Duodenal mucosa (tissue), 2 donors: ENCODE measurements around the gene PHYKPL.
A peak's percentile ranks its signal among the peaks of the same experiment; 100 is the strongest.

Experiments
- H3K27ac ChIP-seq: one replicate; pipeline ENCODE4 v1.7.0; 2013; ENCODE audit warnings: low read depth, low read length
- H3K27me3 ChIP-seq, 2 donors: one replicate each; pipeline ENCODE4 v1.7.0; 2013; ENCODE audit warnings: low read length in 2 of 2, control low read depth in 1 of 2; ENCODE audit not compliant: insufficient read depth in 2 of 2, control insufficient read depth in 1 of 2
- H3K36me3 ChIP-seq, 2 donors: one replicate each; pipeline ENCODE4 v1.7.0; 2013; ENCODE audit warnings: low read length in 2 of 2, control low read depth in 1 of 2; ENCODE audit not compliant: insufficient read depth in 2 of 2, control insufficient read depth in 1 of 2
- H3K4me1 ChIP-seq, 2 donors: one replicate each; pipeline ENCODE4 v1.7.0; 2013; ENCODE audit warnings: low read length in 2 of 2, control low read depth in 1 of 2; ENCODE audit not compliant: insufficient read depth in 2 of 2, control insufficient read depth in 1 of 2
- H3K4me3 ChIP-seq, 2 donors: one replicate each; pipeline ENCODE4 v1.7.0; 2013; ENCODE audit warnings: low read length in 2 of 2, low read depth in 1 of 2
- H3K9ac ChIP-seq, 2 donors: one replicate each; pipeline ENCODE4 v1.7.0; 2013; ENCODE audit warnings: low read length in 2 of 2, low read depth in 1 of 2
- H3K9me3 ChIP-seq, 2 donors: one replicate each; pipeline ENCODE4 v1.7.0; 2013; ENCODE audit warnings: low read length in 2 of 2, control low read depth in 1 of 2; ENCODE audit not compliant: control insufficient read depth in 1 of 2

Gene PHYKPL

DNA sequence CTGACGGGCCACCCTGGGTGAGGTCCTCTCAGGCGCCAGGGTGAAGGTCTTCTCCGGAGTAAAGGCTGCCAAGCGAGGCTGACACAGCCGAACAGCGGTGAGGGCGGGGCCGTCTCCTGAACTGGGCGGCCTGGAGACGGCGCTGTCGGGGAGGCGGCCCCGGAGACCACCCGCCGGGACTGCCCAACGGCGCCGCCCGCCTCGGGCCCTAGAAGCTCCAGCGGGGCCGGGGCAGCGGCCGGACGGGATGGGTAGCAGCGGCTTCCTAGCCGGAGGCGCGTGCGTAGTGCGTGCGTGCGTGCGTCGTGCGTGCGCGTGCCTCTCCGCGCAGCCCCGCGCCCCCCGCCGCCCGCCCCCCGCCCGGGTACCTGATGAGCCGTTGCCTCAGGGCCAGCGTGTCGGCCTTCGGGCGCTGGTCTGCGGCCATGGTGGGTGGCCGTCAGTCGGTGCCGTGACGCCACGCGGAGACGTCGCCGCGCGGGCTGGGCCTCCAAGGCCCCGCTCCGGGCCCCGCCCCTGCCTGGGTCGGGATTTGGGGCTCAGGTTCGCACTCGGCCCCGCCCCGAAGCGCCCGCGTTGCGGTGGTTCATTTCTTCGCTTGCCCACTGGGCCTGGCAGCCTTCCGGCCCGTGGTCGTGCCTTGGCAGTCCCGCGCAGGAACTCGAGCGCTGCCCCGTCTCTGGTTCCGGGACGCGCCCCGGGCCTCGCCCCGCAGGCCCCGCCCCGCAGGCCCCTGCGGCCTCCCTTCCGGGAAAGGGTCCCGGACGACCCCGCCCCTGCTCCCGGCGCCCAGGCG, at the start of gene PHYKPL:
PHYKPL (minus strand) TSS at position 679 of the 796 bp plus-strand sequence; CDS start at position 427, 252 bp downstream.
- Histone ChIP-seq H3K4me3 (peak within 1 kb of the TSS; percentile 78 to 91), H3K27ac (peak within 1 kb of the TSS; percentile 93), H3K9me3 (no peaks in the 10 kb centered on the region), H3K36me3 (peaks cover 31% of the 10 kb centered on the region in 2 donors), H3K9ac (peak within 1 kb of the TSS; percentile 88 to 91), H3K4me1 (peaks cover 48 to 53% of the 10 kb centered on the region in 2 donors), H3K27me3 (no peaks in the 10 kb centered on the region)

DNA sequence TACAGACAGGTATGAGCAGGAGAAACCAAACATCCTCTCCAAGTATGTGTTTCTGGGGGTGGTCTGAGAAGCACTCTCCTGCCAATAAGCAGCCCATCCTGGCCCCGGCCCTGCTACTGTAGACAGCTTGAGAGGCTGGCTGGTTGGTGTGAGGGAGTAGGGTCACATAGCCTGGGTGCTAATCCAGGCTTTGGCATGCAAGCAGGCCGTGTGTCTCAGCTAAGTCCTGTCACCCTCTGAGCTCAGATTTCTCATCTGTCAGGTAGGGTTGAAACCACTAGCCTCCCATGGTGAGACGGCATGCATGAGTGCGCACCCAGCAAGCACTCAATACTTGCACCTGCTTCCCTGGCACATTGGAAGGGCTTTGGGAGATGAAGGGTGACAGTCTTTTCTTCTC, 49.8 kb upstream of the PHYKPL start:
- Histone ChIP-seq H3K4me1 (no peaks in the 10 kb centered on the region), H3K27me3 (peaks cover 0 to 11% of the 10 kb centered on the region in 2 donors), H3K9ac (no peak overlapping the region), H3K4me3 (no peak overlapping the region), H3K36me3 (no peaks in the 10 kb centered on the region), H3K9me3 (peaks cover 5 to 7% of the 10 kb centered on the region in 2 donors), H3K27ac (no peak overlapping the region)

DNA sequence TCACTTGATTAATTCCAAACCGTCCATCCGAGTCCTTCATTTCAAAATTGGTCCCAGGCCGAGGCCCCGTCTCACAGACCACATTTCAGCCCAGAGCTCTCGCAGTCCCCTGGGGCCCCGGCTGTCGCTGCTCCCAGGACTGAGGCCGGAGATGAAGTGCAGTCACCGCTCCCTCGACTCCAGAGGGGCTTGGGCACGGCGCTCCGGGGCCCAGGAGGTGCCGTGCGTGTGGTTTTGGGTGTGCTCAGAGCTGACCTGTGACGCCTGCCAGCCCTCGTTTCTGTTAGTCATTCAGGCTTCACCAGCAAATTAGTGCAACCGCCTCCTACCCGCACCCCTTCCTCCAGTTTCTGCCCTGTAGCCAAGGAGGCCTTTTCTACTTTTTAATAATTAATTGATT, 48.7 kb upstream of the PHYKPL start:
- H3K27me3 ChIP-seq = peaks cover 0 to 11% of the 10 kb centered on the region in 2 donors
- no peaks in the 10 kb centered on the region for H3K36me3 ChIP-seq
- H3K9me3 ChIP-seq = peaks cover 5 to 7% of the 10 kb centered on the region in 2 donors
- H3K4me1 ChIP-seq = no peaks in the 10 kb centered on the region
- no peak overlapping the region for H3K27ac ChIP-seq
- H3K4me3 ChIP-seq = no peak overlapping the region
- no peak overlapping the region for H3K9ac ChIP-seq

DNA sequence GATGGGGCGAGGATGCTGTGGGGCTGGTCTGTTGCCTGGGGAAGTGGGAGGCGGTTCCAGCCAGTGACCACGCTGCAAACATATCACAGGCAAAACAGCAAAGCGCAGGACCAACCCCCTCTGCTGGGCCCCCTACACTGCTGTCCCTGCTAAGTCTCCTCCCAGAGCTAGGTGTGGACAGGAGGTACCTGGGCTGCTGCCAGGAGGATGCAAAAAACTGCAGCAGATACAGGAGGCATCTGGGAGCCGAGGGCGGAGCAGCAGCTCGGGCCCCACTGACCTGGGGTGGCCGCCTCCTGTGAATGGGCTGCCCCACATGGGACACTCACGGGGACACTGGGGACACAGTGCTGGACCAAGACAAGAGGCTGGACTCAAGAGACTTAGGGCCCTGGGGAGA, 48.0 kb upstream of the PHYKPL start:
- peaks cover 7% of the 10 kb centered on the region in 2 donors for H3K9me3 ChIP-seq
- no peaks in the 10 kb centered on the region for H3K4me1 ChIP-seq
- peaks cover 0 to 11% of the 10 kb centered on the region in 2 donors for H3K27me3 ChIP-seq
- no peak overlapping the region for H3K27ac ChIP-seq
- no peak overlapping the region for H3K9ac ChIP-seq
- H3K36me3 ChIP-seq = no peaks in the 10 kb centered on the region
- H3K4me3 ChIP-seq = no peak overlapping the region

DNA sequence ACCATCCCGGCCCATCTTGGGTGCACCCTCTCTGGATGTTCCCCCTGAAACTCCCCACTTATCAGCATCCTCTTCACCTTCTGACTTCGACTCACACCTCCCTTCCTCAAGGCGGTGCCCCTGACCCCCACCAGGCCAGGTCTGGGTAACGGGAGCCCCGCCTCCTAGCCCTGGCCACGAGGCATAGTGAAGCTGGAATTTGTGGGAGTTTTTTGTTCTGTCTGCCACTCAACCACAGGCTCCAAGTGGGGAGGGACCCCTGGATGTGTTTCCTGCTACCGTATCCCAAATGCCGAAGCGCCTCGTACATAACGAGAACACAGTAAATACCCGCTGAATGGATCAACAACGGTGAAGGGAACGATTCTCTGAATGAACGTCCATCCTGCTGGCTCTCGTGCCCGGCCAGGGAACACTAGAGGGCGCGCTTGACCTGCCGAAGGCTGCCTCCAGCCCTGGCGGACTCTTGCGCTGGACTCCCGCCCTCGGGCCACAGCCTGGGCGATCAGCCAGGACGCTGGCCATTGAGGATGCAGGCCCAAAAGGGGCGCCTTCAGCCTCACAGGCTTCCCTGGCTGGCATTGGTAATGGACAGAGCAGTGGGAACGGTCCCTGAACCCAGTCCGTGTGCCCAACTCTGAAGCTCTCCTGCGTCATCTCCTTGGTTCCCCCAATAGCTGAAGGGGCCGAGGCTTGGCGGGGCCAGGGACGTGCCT, 47.3 kb upstream of the PHYKPL start:
- H3K27me3 ChIP-seq = peaks cover 0 to 11% of the 10 kb centered on the region in 2 donors
- no peaks in the 10 kb centered on the region for H3K4me1 ChIP-seq
- no peak overlapping the region for H3K27ac ChIP-seq
- no peaks in the 10 kb centered on the region for H3K36me3 ChIP-seq
- no peak overlapping the region for H3K9ac ChIP-seq
- no peak overlapping the region for H3K4me3 ChIP-seq
- peaks cover 7% of the 10 kb centered on the region in 2 donors for H3K9me3 ChIP-seq

DNA sequence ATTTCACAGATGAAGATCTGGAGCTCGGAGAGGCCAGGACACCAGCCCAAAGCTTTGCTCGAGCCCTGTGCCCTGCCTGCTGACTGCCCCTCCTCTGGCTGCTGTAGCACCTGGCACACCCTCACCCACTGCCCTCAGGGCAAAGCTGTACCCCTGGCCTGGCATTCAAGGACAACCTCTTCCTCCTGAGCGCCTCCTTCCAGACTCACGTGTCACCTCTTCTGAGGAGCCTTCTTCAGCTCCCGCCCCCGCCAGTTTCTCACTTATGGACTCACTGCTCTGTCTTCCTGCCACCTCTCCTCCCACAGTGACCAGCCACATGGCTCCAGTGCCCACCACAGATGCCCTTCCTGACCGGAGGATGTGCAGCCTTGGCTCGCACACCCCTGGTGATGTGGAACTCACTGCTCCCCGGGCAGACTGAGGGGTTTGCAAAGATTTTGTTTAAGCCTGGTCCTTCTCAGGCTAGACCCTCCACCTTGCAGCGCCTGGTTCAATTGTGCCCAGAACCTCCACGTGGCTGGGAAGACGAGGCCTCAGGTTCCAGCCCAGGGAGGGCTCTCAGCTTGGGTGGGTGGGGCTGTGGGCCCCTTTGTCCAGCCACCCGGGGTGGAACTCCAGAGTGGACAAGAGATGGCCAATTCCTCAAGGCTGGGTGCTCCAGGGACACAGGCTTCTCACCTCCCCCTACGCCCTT, 46.6 kb upstream of the PHYKPL start:
- Histone ChIP-seq H3K9me3 (peaks cover 7% of the 10 kb centered on the region in 2 donors), H3K4me3 (no peak overlapping the region), H3K36me3 (no peaks in the 10 kb centered on the region), H3K27ac (no peak overlapping the region), H3K27me3 (peaks cover 0 to 11% of the 10 kb centered on the region in 2 donors), H3K4me1 (no peaks in the 10 kb centered on the region), H3K9ac (no peak overlapping the region)

DNA sequence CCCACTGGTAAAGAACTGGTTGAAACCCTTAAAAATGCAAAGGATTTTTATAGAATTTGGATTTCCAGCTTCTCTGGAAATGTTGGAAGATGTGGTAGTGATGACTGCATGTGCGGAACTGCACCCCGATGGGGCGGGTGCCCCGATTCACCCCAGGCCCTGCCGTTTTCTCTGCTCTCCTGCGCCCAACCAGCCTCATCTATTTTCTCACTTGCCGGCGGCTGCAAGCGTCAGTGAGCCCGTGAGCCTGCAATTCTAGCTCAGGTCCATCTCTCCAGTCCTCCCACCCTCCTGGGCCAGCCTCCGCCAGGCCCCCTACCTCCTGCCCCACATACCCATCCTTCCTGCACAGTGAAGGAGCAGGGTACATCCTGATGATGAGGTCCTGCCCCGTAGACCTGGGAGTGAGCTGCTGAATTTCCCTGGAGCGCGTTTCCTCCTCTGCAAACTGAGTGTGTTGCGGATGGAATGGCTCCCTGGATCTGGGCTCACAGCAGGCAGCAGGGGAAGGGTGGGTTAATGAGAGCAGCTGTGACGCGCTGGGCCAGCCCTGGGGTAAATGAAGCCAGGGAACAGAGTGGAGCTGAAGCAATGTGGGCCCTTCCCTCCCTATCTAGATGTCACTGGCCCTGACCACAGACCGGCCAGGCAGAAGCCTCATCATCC, 45.9 kb upstream of the PHYKPL start:
- no peaks in the 10 kb centered on the region for H3K4me1 ChIP-seq
- H3K27me3 ChIP-seq = peaks cover 0 to 11% of the 10 kb centered on the region in 2 donors
- H3K4me3 ChIP-seq = no peak overlapping the region

DNA sequence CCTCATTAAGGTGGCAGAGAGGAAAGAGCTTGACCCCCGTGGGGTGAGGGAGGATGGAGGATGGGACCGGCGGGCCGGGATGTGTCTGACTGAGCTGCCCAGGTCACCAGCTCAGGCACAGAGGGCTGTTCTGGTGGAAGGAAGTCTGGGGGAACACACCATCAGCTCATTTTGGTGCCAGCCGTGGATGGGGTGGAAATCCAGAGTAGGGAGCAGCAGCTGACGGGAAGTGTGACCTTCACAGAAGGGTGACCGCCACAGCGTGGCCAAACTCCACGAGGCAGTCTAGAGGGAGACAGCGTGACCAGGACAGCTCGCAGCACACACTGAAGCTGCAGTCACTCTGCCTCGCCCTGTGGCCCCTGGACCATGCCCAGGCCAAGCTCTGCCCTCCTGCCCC, 45.3 kb upstream of the PHYKPL start:
- no peak overlapping the region for H3K4me3 ChIP-seq
- no peaks in the 10 kb centered on the region for H3K36me3 ChIP-seq

More for the DNA sequence above, 45.9 kb upstream of the PHYKPL start:
- Histone ChIP-seq H3K27ac (no peak overlapping the region), H3K9me3 (peaks cover 1 to 3% of the 10 kb centered on the region in 2 donors), H3K36me3 (no peaks in the 10 kb centered on the region), H3K9ac (no peak overlapping the region)

DNA sequence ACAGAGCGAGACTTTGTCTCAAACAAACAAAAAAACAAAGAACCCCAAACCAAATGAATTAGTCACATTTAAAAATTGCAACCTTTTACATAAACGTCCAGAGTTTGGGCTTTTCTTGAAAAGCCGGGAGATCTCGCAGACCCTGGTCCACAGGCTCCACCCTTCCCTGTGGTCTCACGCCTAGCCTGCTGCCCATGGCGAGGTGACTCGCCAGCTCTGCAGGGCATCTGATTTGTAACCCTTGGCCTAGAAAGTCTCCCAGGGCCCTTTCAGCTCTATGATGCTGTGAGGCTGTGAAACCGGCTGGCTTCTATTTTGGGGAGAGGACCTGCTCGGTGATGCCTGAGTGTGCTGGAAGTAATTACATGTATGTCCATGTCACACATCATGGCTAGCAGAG, 44.7 kb upstream of the PHYKPL start:
- no peaks in the 10 kb centered on the region for H3K4me1 ChIP-seq
- H3K9ac ChIP-seq = no peak overlapping the region
- peaks cover 0 to 11% of the 10 kb centered on the region in 2 donors for H3K27me3 ChIP-seq
- H3K9me3 ChIP-seq = peaks cover 0 to 3% of the 10 kb centered on the region in 2 donors
- H3K36me3 ChIP-seq = no peaks in the 10 kb centered on the region
- no peak overlapping the region for H3K4me3 ChIP-seq
- H3K27ac ChIP-seq = no peak overlapping the region

More for the DNA sequence above, 45.3 kb upstream of the PHYKPL start:
- H3K27me3 ChIP-seq = peaks cover 0 to 11% of the 10 kb centered on the region in 2 donors
- no peaks in the 10 kb centered on the region for H3K4me1 ChIP-seq
- H3K9ac ChIP-seq = no peak overlapping the region
- no peak overlapping the region for H3K27ac ChIP-seq
- peaks cover 0 to 3% of the 10 kb centered on the region in 2 donors for H3K9me3 ChIP-seq
